ENCODE measurements around the gene LCOR. TPM values are rescaled to one million over a fixed set of nuclear protein-coding genes. Genes with fewer than 3 reads are reported as not detected.
A peak's percentile ranks its signal among the peaks of the same experiment; 100 is the strongest.
"Not testable (repeated sequence)": the region's sequence is repeated elsewhere in the genome, so short reads cannot be mapped to it uniquely, and the experiment has no call there.

Gene LCOR
- polyA plus RNA-seq, 4 donors = 24.6 to 30.2 (median 27.0) TPM

DNA sequence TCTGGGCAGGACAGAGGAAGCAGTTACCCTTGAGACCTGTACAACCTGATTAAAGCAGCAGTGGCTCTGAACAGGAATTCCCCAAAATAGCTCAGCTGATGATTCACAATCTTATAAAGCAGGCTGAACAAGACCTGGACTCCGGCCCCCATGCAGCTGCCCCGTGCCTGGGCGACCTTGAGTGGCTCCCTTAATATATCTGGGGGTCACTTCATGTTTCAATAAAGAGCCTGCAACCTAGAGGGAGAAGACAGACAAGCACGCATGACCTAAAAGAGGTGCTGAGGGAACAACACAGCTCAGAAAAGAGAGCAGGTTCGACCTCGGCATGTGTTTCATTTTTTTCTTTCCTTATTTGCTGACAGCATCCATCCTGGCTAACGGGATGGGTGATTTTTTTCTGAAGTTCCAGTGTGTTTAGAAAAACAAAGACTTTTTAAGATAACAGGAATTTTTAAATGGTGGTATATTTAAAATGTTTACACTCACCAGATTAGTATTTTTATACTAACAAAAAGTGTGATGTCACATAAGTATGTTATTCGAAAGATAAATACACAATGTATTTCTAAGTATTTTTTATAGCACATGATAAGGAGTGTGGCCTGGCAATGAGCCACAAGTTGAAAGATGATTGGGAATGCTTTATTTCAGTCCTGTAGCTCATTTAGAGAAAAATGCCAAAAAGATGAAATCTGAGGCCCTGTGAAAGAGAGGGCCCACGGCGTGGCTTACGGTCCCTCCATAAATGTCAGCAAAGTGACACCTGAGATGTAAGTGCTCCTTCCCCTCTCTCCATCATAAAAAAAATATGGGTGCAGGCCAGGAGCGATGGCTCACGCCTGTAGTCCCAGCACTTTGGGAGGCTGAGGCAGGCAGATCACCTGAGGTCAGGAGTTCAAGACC lies 192.3 kb downstream of the LCOR start:
- DNase-seq (ENCODE audit: low read depth in 4 of 4, low spot score in 2 of 4) = no peak

DNA sequence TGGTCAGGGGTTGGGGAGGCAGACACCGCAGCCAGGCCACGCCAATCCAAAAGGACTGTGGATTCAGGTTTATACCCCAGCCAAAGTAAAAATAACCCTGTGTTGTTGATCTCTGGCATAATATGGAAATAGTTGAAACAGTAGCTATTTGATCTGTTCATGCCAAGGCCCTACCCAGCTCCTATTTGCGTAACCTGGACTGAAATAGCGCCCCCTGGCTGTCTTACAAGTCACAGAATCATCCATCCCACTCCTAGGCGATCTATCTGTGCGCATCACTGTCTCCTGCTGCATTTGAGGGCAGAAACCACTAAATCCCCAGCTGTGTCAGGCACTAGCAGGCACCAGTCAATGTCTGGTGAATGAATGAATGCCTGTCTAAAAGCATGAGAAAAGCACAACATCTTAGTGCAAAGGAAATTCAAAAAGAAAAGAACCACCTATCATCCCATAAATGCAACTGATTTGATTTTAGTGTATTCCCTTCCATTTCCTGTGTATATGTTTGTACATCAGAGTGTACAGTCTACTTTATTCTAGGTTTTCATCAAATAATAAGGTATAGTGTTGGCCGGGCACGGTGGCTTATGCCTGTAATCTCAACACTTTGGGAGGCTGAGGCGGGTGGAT lies 193.6 kb downstream of the LCOR start:
- DNase-seq (ENCODE audit: low read depth in 4 of 4, low spot score in 2 of 4) = no peak

DNA sequence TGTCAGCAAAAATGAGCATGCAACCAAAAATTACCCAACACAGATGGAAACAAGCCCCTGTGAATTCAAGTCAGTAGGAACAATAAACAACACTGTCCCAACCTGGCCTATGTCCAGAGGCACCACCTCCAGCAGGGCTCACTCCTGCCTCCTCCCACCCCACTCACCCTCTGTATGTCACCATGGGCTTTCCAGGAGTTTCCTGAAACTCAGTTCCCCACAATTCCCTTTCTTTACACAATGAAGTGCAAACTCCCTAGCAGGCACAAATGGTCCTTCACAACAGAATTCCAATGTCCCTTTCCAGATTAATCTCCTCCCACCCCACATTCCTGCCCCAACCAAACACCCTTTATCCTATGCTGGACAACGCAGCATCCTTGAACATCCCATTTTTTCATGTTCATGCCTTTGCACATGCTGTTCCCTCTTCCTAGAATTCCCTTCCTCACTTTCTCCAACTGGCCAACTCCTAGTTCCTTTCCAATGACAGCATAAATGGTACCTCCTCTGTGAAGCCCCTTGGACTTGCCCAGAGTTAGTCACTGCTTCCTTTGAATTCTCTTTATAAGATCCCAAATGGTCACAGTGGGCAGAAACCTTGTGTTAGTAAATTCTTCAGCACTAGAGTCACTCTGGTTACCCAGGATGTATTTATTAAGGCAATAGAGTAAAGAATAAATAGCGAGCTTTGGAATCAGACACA lies 196.2 kb downstream of the LCOR start:
- DNase-seq (ENCODE audit: low read depth in 4 of 4, low spot score in 2 of 4) = no peak

DNA sequence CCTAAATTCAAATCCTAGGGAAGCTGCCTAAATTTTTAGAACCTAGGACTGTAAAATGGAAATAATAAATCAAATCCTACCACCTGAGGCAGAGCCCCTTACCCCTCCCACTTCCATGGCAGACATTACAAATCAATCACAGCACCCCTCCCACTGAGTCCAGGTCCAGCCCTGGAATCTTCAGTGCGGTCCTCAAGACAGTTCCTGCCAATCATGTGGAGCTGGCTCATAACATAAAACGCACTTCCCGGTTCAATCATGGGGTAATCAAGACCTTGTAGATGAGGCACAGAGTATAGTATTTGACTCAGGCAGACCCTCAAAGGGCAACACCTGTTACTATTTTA lies 196.7 kb downstream of the LCOR start:
- DNase-seq (ENCODE audit: low read depth in 4 of 4, low spot score in 2 of 4) = no peak

DNA sequence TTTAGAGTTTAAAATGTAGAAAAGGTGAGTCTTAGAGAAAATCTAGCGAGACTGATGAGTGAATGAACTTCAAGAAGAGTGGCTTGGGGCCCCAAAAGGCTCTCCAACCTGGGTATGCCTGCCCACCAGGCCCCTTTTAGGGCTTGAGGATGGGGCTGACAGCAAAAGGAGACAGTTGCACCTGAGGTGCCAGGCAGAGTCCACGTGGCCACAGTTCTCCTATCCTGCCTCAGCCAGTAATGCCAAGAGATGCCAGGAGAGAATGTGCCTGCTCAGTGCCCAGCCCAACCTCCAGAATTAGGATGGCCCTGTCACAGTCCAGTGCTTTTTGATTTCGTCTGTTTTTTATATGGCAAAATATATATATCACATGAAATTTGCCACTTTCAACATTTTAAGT lies 197.2 kb downstream of the LCOR start:
- DNase-seq (ENCODE audit: low read depth in 4 of 4, low spot score in 2 of 4) = no peak

DNA sequence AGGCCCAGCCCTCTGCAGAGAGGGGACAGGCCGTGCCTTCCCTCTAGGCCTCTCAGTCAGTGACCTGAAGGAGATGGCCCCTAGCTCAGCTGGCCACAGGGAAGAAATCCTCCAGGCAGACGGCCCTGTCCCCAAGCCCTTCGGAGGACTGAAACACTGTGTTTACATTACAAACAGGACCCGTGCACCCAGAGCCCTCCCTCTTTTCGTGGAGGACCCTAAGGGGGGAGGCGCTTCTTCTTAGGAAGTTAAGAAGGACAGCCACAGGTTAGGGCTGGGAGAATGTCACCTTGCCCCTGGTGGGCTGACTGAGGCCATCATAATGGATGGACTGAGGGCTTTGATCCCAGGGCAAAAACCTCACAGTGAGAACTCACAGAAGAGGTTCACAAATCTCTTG lies 198.8 kb downstream of the LCOR start:
- DNase-seq (ENCODE audit: low read depth in 4 of 4, low spot score in 2 of 4) = no peak

DNA sequence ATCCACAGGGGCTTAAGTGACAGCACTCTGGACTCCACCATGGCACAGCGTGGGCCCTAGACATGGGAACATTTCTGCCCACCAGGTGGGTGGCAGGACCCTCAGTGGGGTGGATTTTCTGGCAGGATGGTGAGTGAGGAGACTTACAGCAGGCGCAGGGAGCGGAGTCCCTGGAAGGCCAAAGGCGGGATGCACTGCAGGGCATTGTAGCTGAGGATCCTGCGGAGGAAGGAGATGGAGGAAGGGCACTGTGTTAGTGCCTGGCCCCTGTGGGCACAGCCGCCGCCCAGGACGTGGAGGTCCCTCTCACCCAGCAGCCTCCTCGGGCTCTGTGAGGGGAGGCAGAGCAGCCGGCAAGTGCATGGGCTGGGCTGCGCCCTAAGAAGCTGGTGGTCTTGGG lies 199.4 kb downstream of the LCOR start:
- no peak for DNase-seq (ENCODE audit: low read depth in 4 of 4, low spot score in 2 of 4)

DNA sequence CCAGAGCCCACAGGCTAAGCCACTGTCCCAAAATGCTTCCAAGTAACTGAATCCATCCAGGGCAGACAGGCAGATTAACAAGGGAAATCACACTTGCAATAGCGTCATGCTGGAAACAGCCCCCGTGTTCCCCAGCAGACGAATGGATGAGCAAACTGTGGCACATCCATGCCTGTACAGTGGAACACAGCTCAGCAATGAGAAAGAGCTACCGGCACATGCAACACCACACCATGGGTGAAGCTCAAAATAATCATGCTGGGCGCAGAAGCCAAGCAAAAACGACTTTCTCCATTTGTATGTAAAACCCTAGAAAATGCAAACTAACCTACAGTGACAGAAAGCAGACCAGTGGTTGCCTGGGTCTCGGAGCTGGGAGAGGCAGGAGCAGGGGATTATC lies 200.5 kb downstream of the LCOR start:
- no peak for DNase-seq (ENCODE audit: low read depth in 4 of 4, low spot score in 2 of 4)

DNA sequence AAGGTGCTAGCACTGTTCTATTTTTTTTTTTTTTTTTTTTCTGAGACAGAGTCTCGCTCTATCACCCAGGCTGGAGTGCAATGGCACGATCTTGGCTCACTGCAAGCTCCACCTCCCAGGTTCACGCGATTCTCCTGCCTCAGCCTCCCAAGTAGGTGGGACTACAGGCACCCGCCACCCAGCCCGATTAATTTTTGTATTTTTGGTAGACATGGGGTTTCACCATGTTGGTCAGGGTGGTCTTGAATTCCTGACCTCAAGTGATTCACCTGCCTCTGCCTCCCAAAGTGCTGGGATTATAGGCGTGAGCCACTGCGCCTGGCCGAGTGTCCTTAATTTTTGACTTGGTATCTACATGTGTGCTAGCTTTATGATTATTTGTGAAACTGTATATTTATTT lies 201.7 kb downstream of the LCOR start:
- DNase-seq (ENCODE audit: low read depth in 4 of 4, low spot score in 2 of 4) = not testable (repeated sequence)

DNA sequence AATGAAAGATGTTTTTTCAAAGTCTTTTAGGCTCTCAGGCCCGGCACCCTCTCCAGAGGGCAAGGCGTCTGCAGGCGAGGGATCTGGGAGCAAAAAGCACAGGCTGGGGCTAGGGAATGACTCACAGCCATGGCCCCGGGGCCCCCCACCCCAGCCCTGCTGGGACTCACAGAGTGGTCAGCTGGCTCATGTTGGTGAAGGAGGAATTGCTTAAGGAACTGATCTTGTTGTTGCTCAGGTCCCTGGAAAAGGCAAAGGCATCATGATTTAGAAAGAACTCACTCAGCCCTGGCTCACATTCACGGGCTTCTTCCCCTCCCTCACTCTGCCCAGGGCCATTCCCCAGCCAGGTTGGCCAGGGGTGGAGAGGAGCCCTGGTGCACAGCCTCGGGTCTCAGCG lies 202.2 kb downstream of the LCOR start:
- no peak for DNase-seq (ENCODE audit: low read depth in 4 of 4, low spot score in 2 of 4)

DNA sequence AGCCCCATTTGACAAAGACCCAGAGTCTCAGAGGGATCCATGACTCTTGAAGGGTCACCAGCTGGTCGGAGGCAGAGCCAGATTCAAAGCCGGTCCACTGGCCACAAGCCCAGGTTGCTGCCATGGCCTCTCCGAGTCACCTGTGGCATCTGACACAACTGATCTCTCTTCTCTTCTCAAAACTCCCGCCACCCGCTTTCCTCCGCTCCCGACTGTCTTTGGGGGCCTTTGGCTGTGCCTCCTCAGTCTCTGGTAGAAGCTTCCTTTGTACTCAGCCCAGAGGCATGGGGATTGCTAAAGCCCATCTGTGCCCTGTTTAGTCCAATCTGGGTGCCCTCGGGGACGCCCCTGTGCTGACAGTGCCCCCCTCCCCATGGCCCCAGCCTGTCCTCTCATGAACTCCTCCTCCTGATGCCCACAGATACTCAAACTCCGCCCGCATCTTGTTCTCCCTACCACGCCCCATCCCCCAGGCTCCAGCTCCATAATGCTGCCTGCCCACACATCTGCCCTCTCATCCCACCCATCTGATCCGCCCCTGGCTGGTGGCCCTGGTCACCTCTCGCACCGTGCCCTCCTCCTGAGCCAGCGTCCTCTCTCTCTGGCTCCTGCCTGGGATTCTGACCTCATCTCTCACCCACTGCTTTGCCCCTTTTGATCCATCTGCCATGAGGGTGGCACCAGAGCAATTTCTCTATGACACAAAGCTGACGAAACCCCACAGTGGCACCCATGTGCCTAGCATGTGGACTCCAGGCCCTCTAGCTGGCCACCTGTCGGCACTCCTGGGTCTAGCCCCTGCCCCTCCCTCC lies 203.1 kb downstream of the LCOR start:
- DNase-seq (ENCODE audit: low read depth in 4 of 4, low spot score in 2 of 4) = no peak

DNA sequence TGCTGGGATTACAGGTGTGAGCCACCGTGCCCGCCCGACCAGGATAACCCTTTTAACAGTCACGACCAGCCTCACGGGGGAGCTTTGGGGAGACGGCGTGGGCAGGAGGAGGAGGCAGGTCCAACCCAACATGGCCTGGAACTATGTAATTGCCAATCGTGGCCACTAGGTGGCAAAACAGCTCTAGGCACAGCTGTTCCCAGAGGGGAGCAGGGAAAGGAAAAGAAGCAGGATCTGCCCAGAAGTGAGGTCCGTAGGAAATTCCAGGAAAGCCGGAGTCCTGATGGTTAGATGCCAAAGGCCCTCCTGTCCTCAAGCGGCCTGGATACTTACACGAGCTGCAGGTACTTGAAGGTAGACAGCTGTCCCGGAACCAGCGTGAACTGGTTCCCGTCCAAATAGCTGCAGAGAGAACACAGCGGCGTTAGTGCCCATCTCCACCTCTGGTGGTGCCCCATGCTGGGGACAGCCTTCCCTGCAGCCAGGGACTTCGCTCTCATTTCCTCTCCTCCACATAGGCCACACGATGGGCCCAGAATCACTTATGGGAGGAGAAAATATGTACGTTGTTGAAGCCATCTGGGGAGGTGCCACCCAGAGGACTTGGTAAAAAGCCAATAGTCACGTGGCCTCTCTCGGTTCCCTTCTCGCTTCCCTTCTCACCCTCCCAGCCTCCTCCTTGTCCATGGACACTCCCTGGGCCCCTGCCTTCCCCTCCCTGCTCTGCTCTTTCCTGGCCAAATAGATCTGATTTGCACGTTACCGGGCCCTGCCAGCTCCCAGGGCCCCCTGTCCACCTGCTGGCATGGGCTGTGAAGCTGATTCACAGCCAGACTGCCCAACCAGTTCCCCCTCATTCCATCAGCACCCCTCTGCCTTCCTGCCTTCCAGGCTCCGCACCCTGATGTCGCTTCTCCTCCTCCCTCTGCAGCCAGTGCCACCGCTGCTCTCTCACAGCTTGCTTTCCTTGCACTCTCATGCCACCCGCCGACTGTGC lies 205.6 kb downstream of the LCOR start:
- peak; percentile 51 to 72 (median 61) for DNase-seq (ENCODE audit: low read depth in 4 of 4, low spot score in 2 of 4)

DNA sequence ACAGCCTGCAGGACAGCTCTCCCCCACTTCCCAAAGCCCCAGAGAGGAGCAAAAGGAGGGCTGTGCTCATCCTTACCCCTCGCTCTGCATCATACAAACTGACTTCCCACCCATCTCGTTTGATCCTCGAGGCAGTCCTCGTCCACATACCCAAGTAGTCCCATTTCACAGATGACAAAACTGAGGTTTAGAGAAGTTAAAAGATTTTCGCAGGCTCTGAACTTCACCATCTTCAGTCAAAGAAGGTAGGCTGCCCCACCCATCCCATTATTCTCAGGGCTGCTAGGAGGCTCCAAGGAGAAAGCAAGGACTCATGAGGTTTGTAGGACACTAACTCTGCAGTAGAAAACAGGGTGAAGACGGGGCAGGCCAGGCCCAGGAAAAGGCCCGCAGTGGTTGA lies 206.6 kb downstream of the LCOR start:
- DNase-seq (ENCODE audit: low read depth in 4 of 4, low spot score in 2 of 4) = no peak

DNA sequence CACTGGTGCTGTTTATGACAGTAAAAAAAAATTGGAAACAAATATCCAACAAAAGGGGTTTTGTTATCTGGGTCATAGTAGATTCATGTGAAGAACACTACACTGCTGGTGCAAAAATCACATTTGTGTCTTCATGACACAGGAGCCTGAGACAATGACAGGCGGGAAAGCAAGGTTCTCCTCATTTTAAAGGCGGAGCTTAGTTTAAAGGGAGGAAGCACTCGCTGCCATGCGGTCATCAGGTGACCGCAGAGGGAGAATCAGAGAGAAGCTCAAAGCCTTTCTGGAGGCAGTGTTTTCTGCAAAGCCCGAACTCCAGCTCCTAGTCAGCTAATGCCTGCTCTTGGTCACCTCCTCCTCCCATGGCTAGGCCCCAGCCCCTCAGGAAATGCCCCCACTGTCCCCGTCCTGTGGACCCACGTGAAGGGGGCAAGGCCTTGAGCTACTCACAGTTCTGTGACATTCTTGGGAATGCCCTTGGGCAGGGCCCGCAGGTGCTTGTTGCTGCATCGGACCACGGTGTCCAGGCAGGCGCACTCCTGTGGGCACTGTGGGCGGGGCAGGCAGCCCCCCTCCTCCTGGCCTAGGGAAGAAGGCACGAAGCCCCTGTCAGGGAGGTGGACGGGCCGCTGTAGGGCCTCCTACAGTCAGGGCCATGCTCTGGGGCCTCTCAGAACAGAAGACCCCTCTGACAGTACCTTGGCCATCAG lies 207.6 kb downstream of the LCOR start:
- no peak for DNase-seq (ENCODE audit: low read depth in 4 of 4, low spot score in 2 of 4)

DNA sequence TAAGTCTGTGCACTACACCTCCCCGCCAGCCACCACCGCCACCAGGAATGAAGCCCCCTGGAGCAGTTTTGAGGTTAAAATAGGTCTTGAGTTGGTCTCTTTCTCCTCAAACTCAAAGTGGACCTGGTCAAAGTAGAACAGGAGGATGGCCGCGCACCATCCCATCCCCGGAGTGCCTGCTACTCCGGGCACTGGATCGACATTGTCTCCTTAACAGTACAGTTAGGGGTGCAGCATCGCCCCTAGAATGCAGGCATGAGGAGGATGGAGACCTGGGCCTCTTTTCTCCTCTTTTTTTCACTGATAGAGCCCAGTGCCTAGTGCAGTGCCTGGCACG lies 208.1 kb downstream of the LCOR start:
- DNase-seq (ENCODE audit: low read depth in 4 of 4, low spot score in 2 of 4) = no peak

DNA sequence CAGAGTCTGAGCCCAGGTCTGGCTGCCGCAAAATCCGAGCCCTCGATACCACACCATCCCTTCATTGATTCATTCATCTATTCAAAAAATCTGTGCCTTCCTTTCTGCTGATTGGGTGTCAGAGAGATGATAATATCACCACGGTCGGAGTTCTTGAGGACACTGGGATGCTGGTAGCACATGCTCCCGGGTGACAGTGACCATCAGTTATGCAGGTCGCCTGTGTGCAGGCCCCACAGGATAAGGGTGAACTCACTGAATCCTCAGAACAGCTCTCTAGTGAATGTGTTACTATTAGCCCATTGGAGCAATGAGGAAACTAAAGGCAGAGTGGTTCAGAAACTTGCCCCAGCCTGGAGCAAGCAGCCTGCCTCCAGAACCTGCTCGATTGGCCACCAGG lies 208.6 kb downstream of the LCOR start:
- DNase-seq (ENCODE audit: low read depth in 4 of 4, low spot score in 2 of 4) = no peak

DNA sequence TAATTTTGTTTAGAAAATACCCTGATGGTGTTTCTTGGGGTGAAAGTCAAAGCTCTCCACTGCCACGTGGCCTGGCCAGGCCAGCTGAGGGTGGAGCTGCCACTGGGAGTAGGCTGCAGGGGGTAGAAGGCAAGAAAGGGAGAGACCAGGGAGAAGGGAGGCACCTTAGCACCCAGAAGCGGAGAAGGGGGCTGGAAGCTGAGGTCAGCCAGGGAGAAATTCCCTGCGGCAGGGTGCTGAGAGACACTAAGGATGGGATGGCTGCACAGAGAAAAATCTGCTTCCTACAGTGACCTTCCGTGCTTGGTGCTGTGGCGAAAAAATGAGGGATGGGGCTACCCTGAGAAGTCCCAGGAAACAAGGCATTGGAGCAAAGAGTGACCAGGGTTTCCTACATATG lies 210.0 kb downstream of the LCOR start:
- no peak for DNase-seq (ENCODE audit: low read depth in 4 of 4, low spot score in 2 of 4)

DNA sequence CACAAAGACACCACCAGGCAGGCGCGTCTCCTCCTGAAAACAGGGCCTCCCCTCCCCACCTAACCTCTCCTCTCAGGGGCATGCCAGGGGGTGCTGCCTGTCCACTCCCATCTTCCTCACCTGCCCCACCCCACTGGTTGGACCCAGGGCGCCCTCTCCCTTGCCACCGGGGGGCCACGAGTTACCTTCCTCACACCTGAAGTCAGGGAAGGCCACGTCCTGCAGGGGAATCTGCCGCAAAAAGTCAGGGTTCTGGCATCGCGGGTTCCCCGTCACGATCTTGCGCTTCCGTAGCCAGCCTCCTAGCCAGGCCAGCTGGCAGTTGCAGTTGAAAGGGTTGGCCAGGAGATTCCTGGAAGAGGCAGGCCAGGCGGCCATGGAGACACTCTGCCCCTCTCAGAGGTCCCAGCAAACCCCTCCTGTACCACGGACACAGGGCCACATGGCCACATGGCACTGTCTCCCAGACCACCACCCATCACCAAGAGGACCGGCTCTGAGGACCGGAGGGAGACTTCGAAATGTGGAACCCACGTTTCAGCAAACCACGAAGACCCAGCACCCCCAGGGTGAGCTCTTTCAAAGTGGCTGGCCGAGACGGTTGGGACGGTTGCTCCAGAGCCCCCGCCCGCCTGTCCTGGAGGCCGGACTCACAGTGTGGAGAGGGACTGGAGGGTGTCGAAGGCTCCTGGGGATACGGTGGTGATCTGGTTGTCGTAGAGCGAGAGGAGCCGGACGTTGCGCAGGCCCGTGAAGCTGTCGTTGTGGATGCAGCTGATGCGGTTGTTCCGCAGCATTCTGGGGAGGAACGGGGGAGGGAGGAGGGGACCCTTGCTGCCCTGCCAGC lies 210.8 kb downstream of the LCOR start:
- no peak for DNase-seq (ENCODE audit: low read depth in 4 of 4, low spot score in 2 of 4)

DNA sequence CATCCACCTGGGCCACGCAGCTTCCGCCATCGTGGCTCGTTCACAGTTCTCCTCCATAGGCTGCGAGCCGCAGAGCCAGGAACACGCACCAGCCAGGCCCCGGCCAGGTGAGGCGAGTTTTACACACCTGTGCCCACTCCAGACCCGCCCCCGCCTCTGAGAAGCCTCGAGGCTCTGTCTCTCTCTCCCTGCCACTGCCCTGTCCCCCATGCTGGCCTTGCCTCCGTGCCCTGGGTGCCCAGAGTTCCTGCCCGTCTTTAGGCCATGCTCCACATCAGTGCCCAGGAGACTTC lies 211.4 kb downstream of the LCOR start:
- DNase-seq (ENCODE audit: low read depth in 4 of 4, low spot score in 2 of 4) = no peak
